NCI-H146 treated with DMSO at 0.1 percent for 48 hours (cell line): ENCODE results near the gene AKR1B15.
"Not testable (repeated sequence)": the region's sequence is repeated elsewhere in the genome, so short reads cannot be mapped to it uniquely, and the experiment has no call there.

Experiments
- DNase-seq: peaks from one replicate; lab custom pipeline; 2025; ENCODE audit not compliant: unreplicated experiment; lab: John Stamatoyannopoulos, UW

The AKR1B15 gene

DNA sequence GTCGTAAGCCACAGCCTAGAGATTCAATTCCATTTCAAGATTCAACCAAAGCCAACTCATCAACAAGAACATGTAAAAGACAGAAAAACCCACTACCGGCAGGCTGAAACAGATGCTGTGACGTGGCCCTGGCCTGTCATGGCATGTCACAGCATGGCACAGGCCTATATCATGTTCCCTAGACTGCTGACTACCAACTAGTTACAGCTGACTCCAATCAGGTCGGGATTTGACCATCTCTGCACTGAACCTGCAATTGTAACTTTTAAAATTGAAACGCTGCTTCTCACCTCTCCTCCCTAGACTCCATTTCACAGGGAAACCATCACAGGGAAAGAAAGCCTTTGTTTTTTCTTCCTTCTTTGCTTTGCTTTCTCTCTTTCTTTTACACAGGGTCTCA is 12.7 kb downstream of the AKR1B15 start:
- DNase-seq: not testable (repeated sequence)

DNA sequence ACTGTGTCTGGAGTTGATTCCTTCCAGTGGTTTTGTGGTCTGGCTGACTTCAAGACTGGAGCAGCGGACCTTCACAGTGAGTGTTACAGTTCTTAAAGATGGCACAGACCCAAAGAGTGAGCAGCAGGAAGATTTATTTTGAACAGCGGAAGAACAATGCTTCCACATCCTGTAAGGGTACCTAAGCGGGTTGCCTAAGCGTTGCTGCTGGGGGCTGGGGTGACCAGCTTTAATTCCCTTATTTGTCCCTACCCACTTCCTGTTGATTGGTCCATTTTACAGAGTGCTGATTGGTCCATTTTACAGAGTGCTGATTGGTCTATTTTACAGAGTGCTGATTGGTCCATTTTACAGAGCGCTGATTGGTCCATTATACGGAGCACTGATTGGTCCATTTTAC is 13.2 kb downstream of the AKR1B15 start:
- no peak for DNase-seq

DNA sequence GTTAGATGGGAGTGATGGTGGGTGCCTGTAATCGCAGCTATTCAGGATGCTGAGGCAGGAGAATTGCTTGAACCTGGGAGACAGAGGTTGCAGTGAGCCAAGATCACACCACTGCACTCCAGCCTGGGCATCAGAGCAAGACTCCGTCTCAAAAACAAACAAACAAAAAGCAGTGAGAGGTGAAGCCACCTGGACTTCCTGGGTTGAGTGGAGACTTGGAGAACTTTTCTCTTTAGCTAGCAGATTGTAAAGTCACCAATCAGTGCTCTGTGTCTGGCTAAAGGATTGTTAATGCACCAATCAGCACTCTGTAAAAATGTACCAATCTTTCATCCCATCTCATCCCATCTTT is 14.5 kb downstream of the AKR1B15 start:
- DNase-seq: not testable (repeated sequence)

DNA sequence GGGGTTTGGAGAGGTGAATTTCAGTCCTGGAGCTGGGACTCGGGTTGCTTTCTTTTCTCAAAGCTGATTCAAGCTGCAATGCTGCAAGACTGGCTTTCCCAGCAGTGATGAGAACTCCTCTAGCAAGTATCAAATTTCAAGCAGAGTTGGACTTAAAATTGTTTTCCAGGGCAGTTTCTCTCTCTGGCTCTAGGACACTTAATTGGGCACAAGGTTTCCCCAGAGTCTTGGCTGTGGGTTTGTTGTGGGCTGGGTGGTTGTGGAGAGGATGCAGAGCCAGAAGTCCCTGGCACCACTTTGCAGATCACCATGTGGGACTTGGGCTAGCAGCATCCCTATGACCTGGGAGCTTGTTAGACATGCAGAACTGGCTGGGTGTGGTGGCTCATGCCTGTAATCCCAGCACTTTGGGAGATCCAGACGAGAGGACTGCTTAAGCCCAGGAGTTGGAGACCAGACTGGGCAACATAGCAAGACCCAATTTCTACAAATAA is 16.8 kb downstream of the AKR1B15 start:
- DNase-seq: no peak

DNA sequence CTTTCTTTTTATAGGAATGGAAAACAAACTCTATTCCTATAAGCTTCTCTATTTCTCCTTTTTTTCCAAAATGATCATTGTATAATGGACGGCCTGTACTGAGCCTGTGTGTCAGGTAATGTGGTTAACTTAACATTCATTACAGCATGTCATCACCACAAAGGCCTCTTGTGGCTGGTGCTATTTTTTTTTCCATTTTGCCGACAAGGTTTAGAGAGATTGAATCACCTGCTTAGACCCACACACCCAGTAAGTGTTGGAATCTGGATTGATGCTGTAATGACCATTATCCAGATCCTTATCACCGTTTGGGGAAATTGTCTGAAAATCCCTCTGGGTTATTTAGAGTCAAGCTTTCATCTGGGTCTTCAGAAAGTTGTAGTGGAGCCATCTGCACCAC is 18.5 kb downstream of the AKR1B15 start:
- no peak for DNase-seq

DNA sequence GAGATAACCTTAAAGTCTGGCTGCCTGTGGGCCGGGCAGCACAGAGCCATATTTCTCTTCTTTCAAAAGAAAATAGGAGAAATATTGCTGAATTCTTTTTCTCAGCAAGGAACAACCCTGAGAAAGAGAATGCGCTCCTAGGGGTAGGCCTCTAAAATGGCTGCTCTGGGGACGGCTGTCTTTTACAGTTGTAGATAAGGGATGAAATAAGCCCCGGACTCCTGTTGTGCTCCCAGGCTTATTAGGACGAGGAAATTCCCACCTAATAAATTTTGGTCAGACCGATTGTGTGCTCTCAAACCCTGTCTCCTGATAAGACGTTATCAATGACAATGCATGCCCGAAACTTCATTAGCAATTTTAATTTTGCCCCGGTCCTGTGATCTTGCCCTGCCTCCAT is 21.1 kb downstream of the AKR1B15 start:
- not testable (repeated sequence) for DNase-seq

DNA sequence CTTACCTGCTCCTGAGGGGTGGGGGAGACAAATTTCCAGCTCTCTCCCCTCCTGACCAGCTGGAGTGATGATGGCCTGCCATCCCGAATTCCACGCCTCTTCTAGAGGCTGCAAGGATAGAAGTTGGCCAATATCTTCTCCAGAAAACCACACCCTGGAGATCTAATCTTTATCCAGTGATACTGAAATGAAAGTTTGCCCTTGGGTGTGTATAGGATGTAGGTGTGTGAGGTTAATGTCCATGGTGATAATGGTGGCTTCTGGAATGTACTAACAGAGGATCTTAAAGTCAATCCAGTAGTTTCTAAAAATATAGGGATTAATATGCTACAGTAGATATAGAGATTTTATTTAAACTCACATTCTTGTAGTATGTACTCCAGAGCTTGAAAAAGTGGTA is 22.2 kb downstream of the AKR1B15 start:
- DNase-seq: no peak

DNA sequence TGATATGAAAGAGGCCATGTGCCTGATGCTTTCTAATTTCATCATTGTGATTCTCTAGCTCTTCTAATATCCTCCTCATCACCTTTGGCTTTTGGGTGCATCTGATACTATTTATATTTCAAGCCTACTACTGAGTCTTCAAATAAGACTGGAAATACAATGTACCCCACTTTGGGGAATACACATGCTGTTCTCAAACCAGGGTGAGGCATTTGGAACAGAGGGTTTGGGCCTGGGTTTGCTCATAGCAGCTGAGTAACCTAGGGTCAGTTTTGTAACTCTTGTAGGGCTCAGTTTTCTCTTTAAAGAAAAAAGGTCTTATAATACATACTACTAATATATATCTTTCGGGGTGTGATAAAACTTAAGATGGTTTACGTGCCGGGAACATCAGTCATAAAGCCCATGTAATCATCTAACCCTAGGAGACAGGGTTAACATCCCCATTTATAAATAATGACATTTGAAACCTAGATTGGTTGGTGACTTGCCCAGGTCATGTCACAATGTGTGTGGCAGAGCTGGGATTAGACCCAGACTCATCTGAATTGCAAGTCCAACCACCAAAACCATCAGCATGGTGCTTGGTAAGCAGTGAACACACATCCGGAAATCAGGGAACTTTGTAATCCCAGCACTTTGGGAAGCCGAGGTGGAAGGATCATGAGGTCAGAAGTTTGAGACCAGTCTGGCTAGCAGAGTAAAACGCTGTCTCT is 23.0 kb downstream of the AKR1B15 start:
- no peak for DNase-seq

DNA sequence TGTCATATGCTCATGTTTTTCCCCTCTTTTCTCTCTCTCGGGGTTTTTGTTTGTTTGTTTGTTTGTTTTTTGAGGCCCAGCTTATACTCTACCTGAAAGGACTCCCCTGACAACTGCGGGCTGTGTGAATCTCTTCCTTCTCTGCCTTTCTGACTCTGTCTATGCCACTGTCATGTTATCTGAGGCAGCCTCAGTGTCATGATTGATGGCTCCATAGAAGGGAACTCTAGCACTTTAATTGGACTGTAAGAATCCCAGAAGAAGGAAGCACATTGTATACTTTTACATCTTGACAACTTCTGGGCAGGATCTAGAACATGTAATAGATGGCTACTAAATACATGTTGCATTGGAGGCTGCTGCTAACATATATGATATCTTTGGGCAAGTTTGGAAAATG is 25.4 kb downstream of the AKR1B15 start:
- no peak for DNase-seq

DNA sequence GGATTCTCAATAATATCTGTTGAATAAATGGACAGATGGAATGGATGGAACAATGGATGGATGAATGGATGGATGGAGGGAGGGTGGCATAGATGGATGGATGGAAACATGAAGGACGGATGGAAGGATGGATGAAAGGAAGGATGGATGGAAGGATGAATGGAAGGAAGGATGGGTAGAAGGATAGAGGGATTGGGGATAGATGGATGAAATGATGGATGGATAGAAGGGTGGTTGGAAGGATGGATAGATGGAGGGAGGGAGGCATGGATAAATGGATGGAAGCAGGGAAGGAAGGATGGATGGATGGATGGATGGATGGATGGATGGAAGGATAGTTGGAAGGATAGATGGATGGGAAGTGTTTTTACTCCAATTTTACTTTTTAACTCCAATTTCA is 35.4 kb downstream of the AKR1B15 start:
- no peak for DNase-seq

DNA sequence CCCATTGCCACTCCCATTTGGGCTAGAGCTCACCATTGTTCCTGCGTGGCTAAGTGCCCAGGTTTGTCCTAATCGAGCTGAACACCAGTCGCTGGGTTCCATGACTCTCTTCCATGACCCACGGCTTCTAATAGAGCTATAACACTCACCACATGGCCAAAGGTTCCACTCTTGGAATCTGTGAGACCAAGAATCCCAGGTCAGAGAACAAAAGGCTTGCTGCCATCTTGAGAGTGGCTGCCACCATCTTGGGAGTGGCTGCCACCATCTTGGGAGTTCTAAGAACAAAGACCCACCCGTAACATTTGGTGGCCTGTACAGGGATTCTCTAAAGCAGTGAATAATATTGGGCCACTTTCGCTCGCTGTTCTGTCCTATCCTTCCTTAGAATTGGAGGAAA is 37.0 kb downstream of the AKR1B15 start:
- no peak for DNase-seq

DNA sequence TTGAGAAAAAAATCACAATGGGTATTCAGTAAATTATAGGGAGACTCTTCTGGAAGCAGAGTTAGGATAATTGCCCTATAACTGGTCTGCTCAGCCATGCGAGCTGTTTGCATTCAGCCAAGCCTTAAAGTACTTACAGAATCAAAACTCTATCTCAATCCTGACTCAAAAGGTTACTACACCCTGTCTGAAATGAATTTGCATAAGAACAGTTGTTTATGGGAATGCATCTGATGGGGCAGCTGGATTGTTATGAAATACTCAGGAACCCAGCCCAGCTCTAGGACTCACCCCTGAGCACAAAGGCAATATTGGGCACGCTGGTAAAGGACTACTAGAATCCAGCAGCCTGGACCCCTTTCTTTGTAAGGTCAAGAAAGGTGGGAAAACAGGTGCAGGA is 38.8 kb downstream of the AKR1B15 start:
- no peak for DNase-seq

DNA sequence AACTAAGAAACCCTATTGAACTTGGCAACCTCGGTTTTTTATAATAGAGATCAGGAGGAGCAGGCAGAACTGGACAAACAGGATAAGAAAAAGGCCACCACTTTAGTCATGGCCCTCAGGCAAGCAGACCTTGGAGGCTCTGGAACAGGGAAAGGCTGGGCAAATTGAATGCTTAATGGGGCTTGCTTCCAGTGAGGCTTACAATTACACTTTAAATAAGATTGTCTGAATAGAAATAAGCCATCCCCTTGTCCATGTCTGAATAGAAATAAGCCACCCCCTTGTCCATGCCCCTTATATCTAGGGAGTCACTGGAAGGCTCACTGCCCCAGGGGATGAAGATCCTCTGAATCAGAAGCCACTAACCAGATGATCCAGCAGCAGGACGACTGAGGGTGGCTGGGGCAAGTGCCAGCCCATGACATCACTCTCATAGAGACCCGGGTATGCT is 40.6 kb downstream of the AKR1B15 start:
- no peak for DNase-seq

DNA sequence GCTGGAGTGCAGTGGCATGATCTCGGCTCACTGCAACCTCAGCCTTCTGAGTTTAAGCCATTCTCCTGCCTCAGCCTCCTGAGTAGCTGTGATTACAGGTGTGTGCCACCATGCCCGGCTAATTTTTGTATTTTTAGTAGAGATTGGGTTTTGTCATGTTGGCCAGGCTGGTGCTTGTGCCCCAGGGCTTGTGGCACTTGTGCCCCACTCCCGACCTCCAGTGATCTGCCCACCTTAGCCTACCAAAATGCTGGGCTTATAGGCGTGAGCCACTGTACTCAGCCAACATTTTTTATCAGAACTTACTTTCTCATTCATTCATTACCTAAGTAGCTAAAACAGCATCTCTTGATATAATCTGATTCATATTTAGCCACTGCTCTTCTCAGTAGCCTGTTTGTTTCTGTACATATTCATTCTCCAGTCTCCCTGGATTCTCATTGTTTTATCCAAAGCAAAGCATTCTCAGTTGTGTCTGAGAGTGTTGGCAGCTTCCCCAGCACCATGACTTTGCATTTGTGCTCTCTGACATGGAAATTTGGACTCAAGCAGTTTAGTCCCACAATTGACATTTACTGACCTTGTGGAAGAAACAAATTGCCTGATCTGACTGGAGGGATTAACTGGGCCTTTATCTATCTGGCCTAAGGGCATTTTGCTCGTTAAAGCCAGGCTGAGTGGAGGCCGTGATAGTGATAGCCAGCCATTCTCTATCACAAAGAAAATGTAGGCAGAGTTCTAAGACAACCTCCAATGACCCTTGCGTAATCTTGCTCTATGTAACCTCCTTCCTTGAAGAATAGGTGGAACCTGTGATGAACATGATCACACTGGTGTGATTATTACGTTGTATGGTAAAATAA is 44.9 kb downstream of the AKR1B15 start:
- DNase-seq: no peak

DNA sequence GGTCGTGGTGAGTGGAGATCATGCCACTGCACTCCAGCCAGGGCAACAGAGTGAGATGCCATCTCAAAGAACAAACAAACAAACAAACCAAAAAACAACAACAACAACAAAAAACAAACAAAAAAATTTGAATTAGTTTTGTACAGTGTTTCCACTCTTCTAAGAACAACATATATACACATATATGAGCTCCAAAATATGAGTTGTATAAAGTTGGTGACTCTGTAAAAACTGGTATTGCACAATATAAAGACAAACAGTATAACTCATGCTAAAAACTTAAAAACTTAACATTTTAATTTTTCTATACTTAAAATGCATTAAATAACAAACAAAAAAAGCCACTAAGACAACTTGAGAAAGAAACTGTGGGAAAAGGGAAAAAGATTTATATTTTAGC is 46.0 kb downstream of the AKR1B15 start:
- DNase-seq: no peak

DNA sequence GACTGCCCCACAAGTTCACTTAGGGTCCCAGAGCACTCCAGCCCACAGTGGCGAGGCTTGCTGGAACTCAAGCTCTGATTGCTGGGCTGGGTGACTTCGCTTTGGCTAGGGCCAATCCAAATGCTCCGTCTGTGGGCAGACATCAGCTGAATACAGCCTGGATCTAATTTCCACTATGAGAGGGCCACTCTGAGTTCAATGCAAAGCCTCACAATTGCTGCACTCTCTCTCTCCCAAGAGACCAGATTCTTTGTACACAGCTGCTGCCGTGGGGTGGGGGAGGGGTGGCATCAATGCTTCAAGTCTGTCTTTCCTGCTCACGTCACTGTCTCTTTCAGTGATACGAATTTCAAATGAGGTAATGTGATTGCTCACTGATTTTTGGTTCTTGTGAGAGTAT is 50.5 kb downstream of the AKR1B15 start:
- no peak for DNase-seq

DNA sequence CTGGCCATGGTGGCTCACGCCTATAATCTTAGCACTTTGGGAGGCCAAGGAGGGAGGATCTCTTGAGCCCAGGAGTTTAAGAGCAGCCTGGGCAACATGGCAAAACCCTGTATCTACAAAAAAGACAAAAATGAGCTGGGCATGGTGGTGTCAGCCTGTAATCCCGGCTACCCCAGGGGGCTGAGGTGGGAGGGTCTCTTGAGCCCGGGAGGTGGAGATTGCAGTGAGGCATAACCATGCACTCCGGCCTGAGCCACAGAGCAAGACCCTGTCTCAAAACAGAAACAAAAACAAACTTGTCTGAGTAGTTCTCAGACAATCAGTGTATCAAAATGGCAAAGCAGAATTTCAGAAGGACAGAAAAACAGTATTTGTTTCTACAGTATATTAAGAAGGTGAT is 52.5 kb downstream of the AKR1B15 start:
- no peak for DNase-seq

DNA sequence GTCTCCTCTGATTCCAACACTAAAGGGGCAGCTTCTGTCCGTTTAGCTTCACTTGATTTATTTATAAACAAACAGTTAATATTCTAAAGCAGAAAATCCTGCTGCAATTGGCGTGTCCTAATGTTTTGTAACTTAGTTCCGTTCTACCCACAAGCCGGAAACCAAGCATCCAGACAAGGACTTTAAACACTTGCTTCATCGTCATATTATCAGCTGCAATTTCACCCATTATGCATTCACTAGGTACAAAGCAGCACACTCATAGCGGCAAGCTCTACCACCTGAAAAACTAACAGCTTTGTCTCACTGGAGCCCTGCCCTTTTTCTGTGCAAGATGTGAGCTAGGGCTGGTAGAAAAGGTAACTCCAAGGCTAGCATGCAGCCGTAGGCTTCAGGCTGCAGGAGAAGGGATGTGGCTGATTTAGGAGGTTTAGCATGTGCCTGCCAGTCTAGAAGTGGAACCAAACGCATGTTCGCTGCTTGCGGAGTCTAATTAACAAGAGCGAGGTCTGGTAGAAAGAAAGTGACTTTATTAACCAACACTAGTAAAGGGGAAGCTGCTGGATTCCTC is 54.1 kb downstream of the AKR1B15 start:
- DNase-seq: no peak

DNA sequence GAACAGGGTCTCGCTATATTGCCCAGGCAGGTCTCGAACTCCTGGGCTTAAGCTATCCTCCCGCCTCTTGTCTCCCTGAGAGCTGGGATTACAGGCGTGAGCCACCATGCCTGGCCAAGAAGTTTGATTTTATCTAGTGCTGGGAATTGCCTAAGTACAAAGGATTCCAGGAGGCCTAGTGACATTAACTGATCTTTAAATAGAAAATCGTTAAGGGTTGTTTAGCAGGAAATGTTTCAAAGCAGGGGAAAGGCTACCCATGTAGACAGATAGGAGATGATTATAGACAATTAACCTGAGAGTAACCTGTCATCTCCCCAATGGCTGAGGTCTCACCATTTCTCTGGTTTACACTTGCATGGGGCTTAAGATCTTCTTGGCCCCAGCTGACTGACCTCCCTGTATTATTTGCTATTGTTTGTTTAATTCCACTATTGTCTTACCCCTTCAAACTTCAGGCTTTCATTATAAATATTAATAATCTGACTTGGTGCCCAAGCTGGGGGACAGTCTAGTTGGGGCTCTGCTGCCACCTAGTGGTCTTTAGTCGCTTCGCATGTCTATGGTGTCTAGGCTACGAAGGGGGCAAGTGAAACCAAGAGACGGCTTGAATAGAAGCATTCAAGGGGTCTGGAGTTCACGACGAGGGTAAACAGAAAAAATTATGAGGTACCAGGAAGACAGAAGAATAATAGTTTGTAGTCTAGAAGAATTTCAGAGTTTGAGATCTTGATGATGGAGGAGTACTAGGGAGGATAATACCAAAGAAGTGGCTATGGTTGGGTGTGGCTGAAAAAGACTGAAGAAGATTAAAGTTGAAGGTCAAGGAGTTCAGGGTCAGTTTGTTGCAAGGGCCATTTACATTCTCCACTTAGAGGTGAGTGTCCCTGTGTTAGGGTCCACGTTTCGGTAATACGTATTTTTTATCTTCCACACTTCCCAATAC is 57.3 kb downstream of the AKR1B15 start:
- DNase-seq: no peak

DNA sequence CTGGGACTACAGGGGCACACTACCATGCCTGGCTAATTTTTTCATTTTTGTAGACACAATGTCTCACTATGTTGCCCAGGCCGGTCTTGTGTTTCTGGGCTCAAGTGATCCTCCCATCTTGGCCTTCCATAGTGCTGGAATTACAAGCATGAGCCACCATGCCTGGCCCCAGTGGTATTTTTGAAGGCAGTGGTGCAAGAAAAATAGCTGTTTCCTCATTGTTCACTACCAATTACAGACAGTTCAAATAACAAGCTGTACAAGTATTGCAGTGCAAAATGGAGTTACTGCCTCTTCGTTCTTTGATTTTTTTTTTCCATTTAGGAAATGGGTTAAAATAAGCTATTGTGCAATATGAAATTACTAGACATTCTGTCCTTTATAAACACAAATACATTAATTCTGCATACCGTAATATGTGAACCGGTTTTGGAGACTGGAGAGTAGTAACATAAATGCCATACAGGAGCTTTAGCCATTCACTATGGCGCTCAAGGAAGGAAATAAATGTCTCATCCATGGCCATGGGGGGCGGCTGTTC is 62.8 kb downstream of the AKR1B15 start:
- DNase-seq: no peak

DNA sequence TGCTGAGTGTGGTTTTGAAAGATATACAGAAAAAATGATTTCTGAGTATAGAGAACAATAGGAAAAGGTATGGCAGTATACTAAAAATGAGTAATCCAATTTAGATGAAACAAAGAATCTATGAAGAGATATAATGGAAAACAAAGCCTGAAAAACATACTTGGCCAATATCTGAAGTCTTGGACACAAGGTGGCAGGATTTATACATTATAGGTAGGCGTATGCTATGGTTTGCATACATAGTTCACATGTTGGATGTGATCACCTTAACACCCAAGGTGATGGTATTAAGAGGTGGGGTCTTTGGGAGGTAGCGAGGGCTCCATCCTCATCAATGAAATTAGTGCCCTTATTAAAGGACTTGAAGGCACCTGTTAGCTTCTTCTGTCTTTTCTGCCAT is 63.3 kb downstream of the AKR1B15 start:
- no peak for DNase-seq
